Muscle layer of colon (tissue), 2 donors: ENCODE measurements around the gene TLK1.
"Not testable (repeated sequence)": the region's sequence is repeated elsewhere in the genome, so short reads cannot be mapped to it uniquely, and the experiment has no call there.

Experiments
- H3K27ac ChIP-seq: one replicate; pipeline ENCODE4 v1.7.0; 2013; ENCODE audit warnings: low read depth, mild to moderate bottlenecking, low read length, moderate library complexity
- H3K27me3 ChIP-seq, 2 donors: one replicate each; pipeline ENCODE4 v1.7.0; 2013; ENCODE audit warnings: low read length in 2 of 2, mild to moderate bottlenecking in 2 of 2; ENCODE audit not compliant: insufficient read depth in 2 of 2, control insufficient read depth in 1 of 2
- H3K36me3 ChIP-seq: one replicate; pipeline ENCODE4 v1.7.0; 2013; ENCODE audit warnings: mild to moderate bottlenecking, low read length; ENCODE audit not compliant: insufficient read depth
- H3K4me1 ChIP-seq: one replicate; pipeline ENCODE4 v1.7.0; 2013; ENCODE audit warnings: mild to moderate bottlenecking, low read length; ENCODE audit not compliant: insufficient read depth
- H3K4me3 ChIP-seq, 2 donors: one replicate each; pipeline ENCODE4 v1.7.0; 2013; ENCODE audit warnings: low read length in 2 of 2, low read depth in 1 of 2, mild to moderate bottlenecking in 1 of 2, moderate library complexity in 1 of 2
- H3K9ac ChIP-seq: one replicate; pipeline ENCODE4 v1.7.0; 2013; ENCODE audit warnings: low read length
- H3K9me3 ChIP-seq: one replicate; pipeline ENCODE4 v1.7.0; 2013; ENCODE audit warnings: mild to moderate bottlenecking, low read length
- donor health status: abdominal sarcoma.
- donor health status: Adenocarcinoma of cecum.

The TLK1 gene

GRCh38 chr2:171167352-171167997, 6.8 kb upstream of the TLK1 start:
- Histone ChIP-seq H3K27ac (no peak overlapping the region), H3K9me3 (no peaks in the 10 kb centered on the region), H3K36me3 (no peaks in the 10 kb centered on the region), H3K4me1 (peaks cover 4% of the 10 kb centered on the region), H3K27me3 (no peaks in the 10 kb centered on the region), H3K4me3 (no peak overlapping the region), H3K9ac (no peak overlapping the region)

- H3K4me3 ChIP-seq = no peak overlapping the region
- H3K9me3 ChIP-seq = no peaks in the 10 kb centered on the region
- no peaks in the 10 kb centered on the region for H3K36me3 ChIP-seq
- H3K9ac ChIP-seq = no peak overlapping the region
- H3K27me3 ChIP-seq = no peaks in the 10 kb centered on the region
- H3K4me1 ChIP-seq = peaks cover 12% of the 10 kb centered on the region
- H3K27ac ChIP-seq = no peak overlapping the region
Measured at GRCh38 chr2:171166328-171166983, 5.8 kb upstream of the TLK1 start.

GRCh38 chr2:171165967-171166327, 5.3 kb upstream of the TLK1 start:
- Histone ChIP-seq H3K9ac (no peak overlapping the region), H3K27ac (no peak overlapping the region), H3K36me3 (no peaks in the 10 kb centered on the region), H3K27me3 (no peaks in the 10 kb centered on the region), H3K9me3 (no peaks in the 10 kb centered on the region), H3K4me3 (no peak overlapping the region), H3K4me1 (peaks cover 13% of the 10 kb centered on the region)

GRCh38 chr2:171163261-171163660, 2.6 kb upstream of the TLK1 start:
- no peaks in the 10 kb centered on the region for H3K36me3 ChIP-seq
- H3K9ac ChIP-seq = no peak overlapping the region
- no peak overlapping the region for H3K4me3 ChIP-seq
- peaks cover 16% of the 10 kb centered on the region for H3K4me1 ChIP-seq
- no peaks in the 10 kb centered on the region for H3K9me3 ChIP-seq
- H3K27me3 ChIP-seq = no peaks in the 10 kb centered on the region
- no peak overlapping the region for H3K27ac ChIP-seq

GRCh38 chr2:171162522-171163197, 2.0 kb upstream of the TLK1 start:
- not testable (repeated sequence) for H3K36me3 ChIP-seq, H3K9me3 ChIP-seq, H3K4me3 ChIP-seq, H3K9ac ChIP-seq, H3K27me3 ChIP-seq, H3K27ac ChIP-seq
- H3K4me1 ChIP-seq = peaks cover 21% of the 10 kb centered on the region

GRCh38 chr2:171160956-171161740, 455 bp upstream of the TLK1 start:
- peak overlapping the region; percentile 67 for H3K9ac ChIP-seq
- H3K36me3 ChIP-seq = no peaks in the 10 kb centered on the region
- peak overlapping the region; percentile 60 to 71 for H3K4me3 ChIP-seq
- H3K4me1 ChIP-seq = peaks cover 21% of the 10 kb centered on the region
- no peaks in the 10 kb centered on the region for H3K9me3 ChIP-seq
- H3K27me3 ChIP-seq = no peaks in the 10 kb centered on the region
- peak overlapping the region; percentile 93 for H3K27ac ChIP-seq

- H3K27ac ChIP-seq = peak overlapping the region; percentile 86
- H3K9ac ChIP-seq = peak overlapping the region; percentile 29
- no peaks in the 10 kb centered on the region for H3K9me3 ChIP-seq
- peaks cover 21% of the 10 kb centered on the region for H3K4me1 ChIP-seq
- H3K36me3 ChIP-seq = no peaks in the 10 kb centered on the region
- H3K27me3 ChIP-seq = no peaks in the 10 kb centered on the region
- peak overlapping the region; percentile 60 to 67 for H3K4me3 ChIP-seq
Measured at GRCh38 chr2:171159372-171160118, 1.1 kb downstream of the TLK1 start.

GRCh38 chr2:171158790-171159371, 1.8 kb downstream of the TLK1 start:
- Histone ChIP-seq H3K27ac (peak overlapping the region; percentile 86), H3K27me3 (no peaks in the 10 kb centered on the region), H3K4me3 (peak overlapping the region; percentile 60 to 67), H3K36me3 (no peaks in the 10 kb centered on the region), H3K4me1 (peaks cover 27% of the 10 kb centered on the region), H3K9me3 (no peaks in the 10 kb centered on the region), H3K9ac (peak overlapping the region; percentile 29)

GRCh38 chr2:171158036-171158789, 2.5 kb downstream of the TLK1 start:
- Histone ChIP-seq H3K9me3 (no peaks in the 10 kb centered on the region), H3K36me3 (no peaks in the 10 kb centered on the region), H3K4me1 (peaks cover 29% of the 10 kb centered on the region), H3K9ac (no peak overlapping the region), H3K27me3 (no peaks in the 10 kb centered on the region), H3K4me3 (peak overlapping the region in 1 of 2 donors; percentile 67), H3K27ac (no peak overlapping the region)

GRCh38 chr2:171157109-171157500, 3.6 kb downstream of the TLK1 start:
- H3K4me1 ChIP-seq = peaks cover 28% of the 10 kb centered on the region
- no peak overlapping the region for H3K9ac ChIP-seq
- H3K9me3 ChIP-seq = no peaks in the 10 kb centered on the region
- H3K27me3 ChIP-seq = no peaks in the 10 kb centered on the region
- H3K36me3 ChIP-seq = no peaks in the 10 kb centered on the region
- H3K27ac ChIP-seq = no peak overlapping the region
- H3K4me3 ChIP-seq = no peak overlapping the region
